ENCODE results near the gene UGT1A5. TPM values are rescaled to one million over a fixed set of nuclear protein-coding genes. Genes with fewer than 3 reads are reported as not detected.

UGT1A5 gene
- total and polyA plus RNA-seq, 2 of the 4 experiments (the other 2 are of a cell fraction), result not detected

DNA sequence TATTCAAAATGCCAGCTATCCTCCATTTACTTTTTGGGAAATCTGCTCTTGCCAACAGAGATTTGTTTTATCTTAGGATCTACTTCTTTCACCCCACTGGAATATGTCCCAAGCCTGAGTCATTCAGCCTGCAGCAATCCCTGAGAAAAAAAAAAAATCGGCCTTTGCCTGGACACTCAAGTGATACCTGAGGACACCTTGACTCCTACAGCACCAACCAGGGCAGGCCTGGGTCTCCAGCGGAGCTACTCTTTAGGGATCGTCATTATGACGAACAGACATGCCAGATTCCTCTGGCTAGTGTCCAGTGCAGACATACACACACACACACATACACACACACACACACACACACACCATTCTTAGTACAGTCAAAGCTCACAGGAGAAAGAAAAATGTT is 22.3 kb upstream of the UGT1A5 start:
- POLR2A ChIA-PET (ENCODE audit: unreplicated experiment), result no interaction called here

More for the DNA sequence above, 22.3 kb upstream of the UGT1A5 start:
- H2AK5ac ChIP-seq (ENCODE audit: low read depth, low read length), result no peak overlapping the region
- no CpG with 5 or more reads among the region's 4 CpGs for WGBS, 2 experiments (ENCODE audit: extremely low coverage in 2 of 2, insufficient read length in 1 of 2)
- H3K9me3 ChIP-seq (ENCODE audit: control insufficient read depth, insufficient read depth, low read length), result no peaks in the 10 kb centered on the region
- H3K4me3 ChIP-seq (ENCODE audit: insufficient read depth, low read depth, low read length), result no peak overlapping the region
- H3K27ac ChIP-seq (ENCODE audit: insufficient read depth, low read length), result no peak overlapping the region
- intact Hi-C loops (cut with micrococcal nuclease) (no loop called here), dilution Hi-C loops (cut with HindIII; ENCODE audit: low sequenced_read_pairs, unreplicated experiment) (no loop called here), in situ Hi-C loops (cut with MboI; ENCODE audit: low sequenced_read_pairs) (no loop called here)
- H3K14ac ChIP-seq (replicated peaks; ENCODE audit: low read depth, low read length), result no peak overlapping the region
- H2BK20ac ChIP-seq (ENCODE audit: low read depth, low read length), result no peak overlapping the region
- no peaks in the 10 kb centered on the region for H3K4me1 ChIP-seq (ENCODE audit: control insufficient read depth, insufficient read depth, low read length)
- no peak overlapping the region for H2BK15ac ChIP-seq (ENCODE audit: low read depth, low read length)
- H4K20me1 ChIP-seq (ENCODE audit: insufficient read depth, low read length), result no peaks in the 10 kb centered on the region
- H2BK120ac ChIP-seq (ENCODE audit: low read depth, low read length), result no peak overlapping the region
- no peak overlapping the region for H2BK5ac ChIP-seq (ENCODE audit: low read depth, low read length, poor library complexity, severe bottlenecking)
- no peak overlapping the region for H2AFZ ChIP-seq (replicated peaks; ENCODE audit: low read length, poor library complexity)
- H3K4me2 ChIP-seq (ENCODE audit: low read depth, low read length), result no peak overlapping the region
- no peaks in the 10 kb centered on the region for H3K36me3 ChIP-seq (ENCODE audit: control insufficient read depth, insufficient read depth, low read length)
- CTCF ChIA-PET, result no interaction called here
- H3K27me3 ChIP-seq (ENCODE audit: control insufficient read depth, insufficient read depth, low read length), result peaks cover 2% of the 10 kb centered on the region
- TF ChIP-seq MAFK (IDR thresholded peaks at IDR 0.05; ENCODE audit: low read depth, low read length) (no peak), CHD1 (IDR thresholded peaks at IDR 0.05; ENCODE audit: low read depth, low read length) (no peak), RAD21 (IDR thresholded peaks at IDR 0.05; ENCODE audit: low read length) (no peak), MAZ (IDR thresholded peaks at IDR 0.05; ENCODE audit: borderline replicate concordance, low read depth, low read length) (no peak), POLR2A (IDR thresholded peaks at IDR 0.05; ENCODE audit: low read depth, low read length) (no peak), NFE2L2 (IDR thresholded peaks at IDR 0.05; ENCODE audit: low read depth, low read length) (no peak), CEBPB (IDR thresholded peaks at IDR 0.05; ENCODE audit: low read depth, low read length) (no peak), FOS (IDR thresholded peaks at IDR 0.05; ENCODE audit: low read depth, low read length) (no peak), RFX5 (IDR thresholded peaks at IDR 0.05; ENCODE audit: low read depth, low read length) (no peak), SMC3 (IDR thresholded peaks at IDR 0.05; ENCODE audit: low read depth, low read length) (no peak), RCOR1 (IDR thresholded peaks at IDR 0.05; ENCODE audit: insufficient replicate concordance, low read length) (no peak), BHLHE40 (IDR thresholded peaks at IDR 0.05; ENCODE audit: low read depth, low read length) (no peak), MXI1 (IDR thresholded peaks at IDR 0.05; ENCODE audit: borderline replicate concordance, low read depth, low read length) (no peak)
- TF ChIP-seq, protein P1, sequence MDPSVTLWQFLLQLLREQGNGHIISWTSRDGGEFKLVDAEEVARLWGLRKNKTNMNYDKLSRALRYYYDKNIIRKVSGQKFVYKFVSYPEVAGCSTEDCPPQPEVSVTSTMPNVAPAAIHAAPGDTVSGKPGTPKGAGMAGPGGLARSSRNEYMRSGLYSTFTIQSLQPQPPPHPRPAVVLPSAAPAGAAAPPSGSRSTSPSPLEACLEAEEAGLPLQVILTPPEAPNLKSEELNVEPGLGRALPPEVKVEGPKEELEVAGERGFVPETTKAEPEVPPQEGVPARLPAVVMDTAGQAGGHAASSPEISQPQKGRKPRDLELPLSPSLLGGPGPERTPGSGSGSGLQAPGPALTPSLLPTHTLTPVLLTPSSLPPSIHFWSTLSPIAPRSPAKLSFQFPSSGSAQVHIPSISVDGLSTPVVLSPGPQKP (IDR thresholded peaks at IDR 0.05; ENCODE audit: borderline replicate concordance, low read depth, low read length), result no peak
- TF ChIP-seq, protein P2, sequence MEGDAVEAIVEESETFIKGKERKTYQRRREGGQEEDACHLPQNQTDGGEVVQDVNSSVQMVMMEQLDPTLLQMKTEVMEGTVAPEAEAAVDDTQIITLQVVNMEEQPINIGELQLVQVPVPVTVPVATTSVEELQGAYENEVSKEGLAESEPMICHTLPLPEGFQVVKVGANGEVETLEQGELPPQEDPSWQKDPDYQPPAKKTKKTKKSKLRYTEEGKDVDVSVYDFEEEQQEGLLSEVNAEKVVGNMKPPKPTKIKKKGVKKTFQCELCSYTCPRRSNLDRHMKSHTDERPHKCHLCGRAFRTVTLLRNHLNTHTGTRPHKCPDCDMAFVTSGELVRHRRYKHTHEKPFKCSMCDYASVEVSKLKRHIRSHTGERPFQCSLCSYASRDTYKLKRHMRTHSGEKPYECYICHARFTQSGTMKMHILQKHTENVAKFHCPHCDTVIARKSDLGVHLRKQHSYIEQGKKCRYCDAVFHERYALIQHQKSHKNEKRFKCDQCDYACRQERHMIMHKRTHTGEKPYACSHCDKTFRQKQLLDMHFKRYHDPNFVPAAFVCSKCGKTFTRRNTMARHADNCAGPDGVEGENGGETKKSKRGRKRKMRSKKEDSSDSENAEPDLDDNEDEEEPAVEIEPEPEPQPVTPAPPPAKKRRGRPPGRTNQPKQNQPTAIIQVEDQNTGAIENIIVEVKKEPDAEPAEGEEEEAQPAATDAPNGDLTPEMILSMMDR (conservative IDR thresholded peaks at IDR 0.05; ENCODE audit: low read depth, low read length), result no peak
- TF ChIP-seq, protein P3, sequence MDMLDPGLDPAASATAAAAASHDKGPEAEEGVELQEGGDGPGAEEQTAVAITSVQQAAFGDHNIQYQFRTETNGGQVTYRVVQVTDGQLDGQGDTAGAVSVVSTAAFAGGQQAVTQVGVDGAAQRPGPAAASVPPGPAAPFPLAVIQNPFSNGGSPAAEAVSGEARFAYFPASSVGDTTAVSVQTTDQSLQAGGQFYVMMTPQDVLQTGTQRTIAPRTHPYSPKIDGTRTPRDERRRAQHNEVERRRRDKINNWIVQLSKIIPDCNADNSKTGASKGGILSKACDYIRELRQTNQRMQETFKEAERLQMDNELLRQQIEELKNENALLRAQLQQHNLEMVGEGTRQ (IDR thresholded peaks at IDR 0.05; ENCODE audit: low read depth, low read length), result no peak
- ATAC-seq (ENCODE audit: low read depth), result no peak
- no peak overlapping the region for H3K56ac ChIP-seq (ENCODE audit: extremely low read depth, insufficient read depth, low read length)
- H4K5ac ChIP-seq (ENCODE audit: low read depth, low read length), result no peak overlapping the region
- H4K91ac ChIP-seq (ENCODE audit: insufficient read depth, low read depth, low read length), result no peak overlapping the region
- peak; percentile 3 for DNase-seq
- no peak overlapping the region for H3K9ac ChIP-seq (ENCODE audit: low read depth, low read length)
- no TSS peak for BruUV-seq (replicated peaks)
- no peak overlapping the region for H3K18ac ChIP-seq (ENCODE audit: low read depth, low read length)
- no peak overlapping the region for H3K4ac ChIP-seq (ENCODE audit: low read depth, low read length)
- no peak overlapping the region for H4K8ac ChIP-seq (ENCODE audit: low read depth in 2 of 2, low read length in 2 of 2)
- no peaks in the 10 kb centered on the region for H3K9me1 ChIP-seq (ENCODE audit: insufficient read depth, low read length)
- H3K79me1 ChIP-seq (ENCODE audit: low read depth in 1 of 2, low read length in 2 of 2), result no peaks in the 10 kb centered on the region
- H2AK9ac ChIP-seq (replicated peaks; ENCODE audit: low read depth, low read length, poor library complexity), result no peak overlapping the region
- no peak overlapping the region for H3K23ac ChIP-seq (ENCODE audit: low read depth, low read length)
